NCI-H1436 (cell line): ENCODE results near the gene TFDP1.
"Not testable (repeated sequence)": the region's sequence is repeated elsewhere in the genome, so short reads cannot be mapped to it uniquely, and the experiment has no call there.

Experiments used
- DNase-seq: peaks from one replicate; lab custom pipeline; 2025; lab: John Stamatoyannopoulos, UW

The TFDP1 gene

GRCh38 chr13:113618455-113618854 is 33.9 kb downstream of the TFDP1 start:
- DNase-seq, result no peak

GRCh38 chr13:113620036-113620796 is 35.7 kb downstream of the TFDP1 start:
- DNase-seq, result no peak

- DNase-seq, result no peak
Measured at GRCh38 chr13:113621046-113621445, 36.5 kb downstream of the TFDP1 start.

GRCh38 chr13:113621498-113621897 is 36.9 kb downstream of the TFDP1 start:
- DNase-seq, result not testable (repeated sequence)

GRCh38 chr13:113621986-113622550 is 37.5 kb downstream of the TFDP1 start:
- not testable (repeated sequence) for DNase-seq

- no peak for DNase-seq
Measured at GRCh38 chr13:113622791-113623490, 38.4 kb downstream of the TFDP1 start.

GRCh38 chr13:113623491-113624234 is 39.1 kb downstream of the TFDP1 start:
- DNase-seq, result no peak

- no peak for DNase-seq
Measured at GRCh38 chr13:113624235-113624587, 39.7 kb downstream of the TFDP1 start.

GRCh38 chr13:113624640-113625304 is 40.2 kb downstream of the TFDP1 start:
- DNase-seq, result not testable (repeated sequence)

GRCh38 chr13:113625965-113626721 is 41.6 kb downstream of the TFDP1 start:
- DNase-seq, result no peak

GRCh38 chr13:113627136-113627535 is 42.6 kb downstream of the TFDP1 start:
- DNase-seq, result no peak

GRCh38 chr13:113628291-113629270 is 44.0 kb downstream of the TFDP1 start:
- DNase-seq, result no peak

- DNase-seq, result no peak
Measured at GRCh38 chr13:113629866-113630265, 45.3 kb downstream of the TFDP1 start.

GRCh38 chr13:113630296-113630695 is 45.7 kb downstream of the TFDP1 start:
- DNase-seq, result no peak

- no peak for DNase-seq
Measured at GRCh38 chr13:113630804-113631203, 46.3 kb downstream of the TFDP1 start.

- DNase-seq, result no peak
Measured at GRCh38 chr13:113631341-113632095, 47.0 kb downstream of the TFDP1 start.

- no peak for DNase-seq
Measured at GRCh38 chr13:113632706-113633484, 48.3 kb downstream of the TFDP1 start.

GRCh38 chr13:113633485-113633873 is 48.9 kb downstream of the TFDP1 start:
- DNase-seq, result no peak
